ENCODE data around the gene TMEM129. TPM values are rescaled to one million over a fixed set of nuclear protein-coding genes. Genes with fewer than 3 reads are reported as not detected.

The TMEM129 gene
- total RNA-seq, 4 donors from 2014 or later = 46.6 to 94.2 (median 64.6) TPM

DNA sequence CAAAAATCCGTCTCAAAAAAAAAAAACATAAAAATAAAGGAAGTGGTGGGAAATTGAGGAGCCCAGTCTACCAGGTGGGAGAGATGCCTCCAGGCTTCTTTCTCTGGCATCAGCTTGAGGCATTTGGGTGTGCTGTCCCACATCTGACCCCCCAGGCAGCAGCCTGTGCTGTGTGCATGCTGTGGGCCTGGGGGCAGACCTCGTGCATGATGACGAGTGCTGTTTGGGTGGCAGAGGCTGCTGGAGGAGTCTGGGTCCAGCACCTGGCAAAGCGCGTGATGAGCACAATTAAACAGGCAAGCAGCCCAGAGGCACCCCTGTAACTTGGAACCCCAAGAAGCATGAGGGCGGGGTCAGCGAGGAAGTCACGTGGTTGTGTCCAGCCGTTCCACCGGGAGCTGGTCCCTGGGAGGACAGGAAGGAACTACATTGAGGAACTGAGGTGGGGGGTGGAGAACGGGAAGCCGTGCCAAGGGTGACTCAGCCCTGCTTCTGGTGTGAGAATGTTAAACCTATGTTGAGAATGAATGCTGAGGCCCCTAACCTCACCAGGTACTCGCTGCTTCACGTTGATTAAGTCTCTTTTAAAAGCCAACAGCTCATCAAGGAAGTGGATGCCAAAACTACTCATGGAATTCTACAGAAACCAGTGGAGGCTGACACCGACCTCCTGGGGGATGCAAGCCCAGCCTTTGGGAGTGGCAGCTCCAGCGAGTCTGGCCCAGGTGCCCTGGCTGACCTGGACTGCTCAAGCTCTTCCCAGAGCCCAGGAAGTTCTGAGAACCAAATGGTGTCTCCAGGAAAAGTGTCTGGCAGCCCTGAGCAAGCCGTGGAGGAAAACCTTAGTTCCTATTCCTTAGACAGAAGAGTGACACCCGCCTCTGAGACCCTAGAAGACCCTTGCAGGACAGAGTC is 6.3 kb upstream of the TMEM129 start:
- Histone ChIP-seq H3K36me3 (peaks cover 0 to 59% of the 10 kb centered on the region in 2 donors), H3K4me3 (peak overlapping the region in 1 of 2 donors; percentile 10), H3K9me3 (no peaks in the 10 kb centered on the region), H3K27ac (peak overlapping the region in 3 of 4 donors; percentile 39 to 55 (median 39)), H3K27me3 (no peaks in the 10 kb centered on the region), H3K4me1 (peaks cover 0 to 44% (median 5%) of the 10 kb centered on the region in 3 donors)
- WGBS, 2 donors (ENCODE audit: low coverage in 1 of 2) = 51 to 55% methylated on average over 7 to 9 of the region's 18 CpGs
- peak; percentile 49 for ATAC-seq
- TF ChIP-seq EP300 (IDR thresholded peaks at IDR 0.05) = no peak
- TF ChIP-seq POLR2A (IDR thresholded peaks at IDR 0.05) = no peak
- no peak for TF ChIP-seq POLR2AphosphoS5 (IDR thresholded peaks at IDR 0.05)
- no peak for TF ChIP-seq CTCF (IDR thresholded peaks at IDR 0.05)

DNA sequence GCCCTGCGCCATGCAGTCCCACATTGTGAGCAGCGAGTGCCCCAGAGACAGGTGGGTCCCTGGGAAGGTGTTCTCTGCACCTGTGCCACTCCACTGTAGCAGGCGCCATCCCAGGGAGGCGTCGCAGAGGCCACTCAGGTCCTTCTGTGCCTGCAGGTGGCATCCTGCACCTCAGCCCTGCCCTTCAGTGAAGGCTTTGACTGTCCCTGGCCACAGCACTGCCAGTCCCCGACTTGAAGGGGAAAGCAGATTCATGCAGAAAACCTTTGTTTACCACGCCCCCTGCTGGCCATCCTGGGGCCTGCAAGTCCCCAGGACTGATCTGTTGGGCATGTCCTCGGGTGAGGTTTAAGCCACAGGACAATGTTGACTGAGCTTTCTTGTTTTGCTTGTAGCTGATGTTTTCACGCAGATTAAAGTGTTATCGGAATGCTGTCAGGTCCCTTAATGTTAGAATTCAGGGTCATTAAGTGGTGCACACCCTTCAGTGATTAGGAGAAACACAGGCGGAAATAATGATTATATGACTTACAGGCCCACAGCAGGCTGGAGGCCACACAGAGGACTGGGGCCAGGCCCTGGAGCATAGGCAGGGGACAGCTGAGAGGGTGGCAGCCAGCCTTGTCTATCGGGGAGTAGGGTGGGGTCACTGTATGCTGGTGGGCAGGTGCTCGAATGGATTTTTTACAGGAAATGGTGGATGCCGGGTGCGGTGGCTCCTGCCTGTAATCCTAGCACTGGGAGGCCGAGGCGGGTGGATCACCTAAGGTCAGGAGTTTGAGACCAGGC is 5.2 kb upstream of the TMEM129 start:
- TF ChIP-seq CTCF (IDR thresholded peaks at IDR 0.05) (peak in 3 of 4 experiments; percentile 88 to 98 (median 91)), POLR2AphosphoS5 (IDR thresholded peaks at IDR 0.05) (no peak)
- Histone ChIP-seq H3K36me3 (peaks cover 0 to 49% of the 10 kb centered on the region in 2 donors), H3K4me3 (no peak overlapping the region), H3K4me1 (peaks cover 0 to 54% (median 15%) of the 10 kb centered on the region in 3 donors), H3K27ac (peak overlapping the region in 3 of 4 donors; percentile 29 to 55 (median 39)), H3K27me3 (no peaks in the 10 kb centered on the region), H3K9me3 (no peaks in the 10 kb centered on the region)
- ATAC-seq = peak; percentile 47
- 55 to 61% methylated on average over 5 to 7 of the region's 17 CpGs for WGBS, 2 donors (ENCODE audit: low coverage in 1 of 2)

- Histone ChIP-seq H3K4me3 (no peak overlapping the region), H3K27me3 (no peaks in the 10 kb centered on the region), H3K36me3 (peaks cover 0 to 41% of the 10 kb centered on the region in 2 donors), H3K27ac (no peak overlapping the region), H3K4me1 (peaks cover 0 to 55% (median 15%) of the 10 kb centered on the region in 3 donors), H3K9me3 (no peaks in the 10 kb centered on the region)
- 75 to 100% methylated on average over 1 to 2 of the region's 10 CpGs for WGBS, 2 donors (ENCODE audit: low coverage in 1 of 2)
- TF ChIP-seq CTCF (IDR thresholded peaks at IDR 0.05) = no peak
- no peak for TF ChIP-seq EP300 (IDR thresholded peaks at IDR 0.05)
- no peak for TF ChIP-seq POLR2A (IDR thresholded peaks at IDR 0.05)
- no peak for TF ChIP-seq POLR2AphosphoS5 (IDR thresholded peaks at IDR 0.05)
- ATAC-seq = no peak
Measured at GRCh38 chr4:1725521-1725920, 4.4 kb upstream of the TMEM129 start.

GRCh38 chr4:1723131-1723801 is 2.1 kb upstream of the TMEM129 start:
- Histone ChIP-seq H3K4me3 (no peak overlapping the region), H3K4me1 (peaks cover 0 to 60% (median 29%) of the 10 kb centered on the region in 3 donors), H3K27ac (peak overlapping the region in 3 of 4 donors; percentile 19 to 47 (median 45)), H3K9me3 (no peaks in the 10 kb centered on the region), H3K36me3 (peaks cover 0 to 34% of the 10 kb centered on the region in 2 donors), H3K27me3 (no peaks in the 10 kb centered on the region)
- no peak for ATAC-seq
- 70 to 78% methylated on average over 6 of the region's 12 CpGs for WGBS, 2 donors (ENCODE audit: low coverage in 1 of 2)
- TF ChIP-seq EP300 (IDR thresholded peaks at IDR 0.05) (no peak), POLR2A (IDR thresholded peaks at IDR 0.05) (peak in 1 of 2 donors; percentile 8)
